Naive thymus-derived CD4-positive, alpha-beta T cell (primary cell): Measurements from ENCODE around the gene DHCR24. TPM values are rescaled to one million over a fixed set of nuclear protein-coding genes. Genes with fewer than 3 reads are reported as not detected.

Source experiments
- ATAC-seq: fragments of 150-1000 bp; cut with Tn5 transposase; 2 replicates; pipeline ENCODE4 v1.10.0; 2021; ENCODE audit warnings: mild to moderate bottlenecking, moderate library complexity
- CTCF ChIA-PET: fragments of 350-600 bp; sonication (Branson Sonifier 250); formaldehyde crosslinking; loops from one replicate; lab custom pipeline; 2021; ENCODE audit warnings: antibody characterized with exemption; lab: Charles Lee
- POLR2A ChIA-PET: fragments of 350-600 bp; sonication (Branson Sonifier 250); formaldehyde crosslinking; loops from one replicate; lab custom pipeline; 2021; ENCODE audit warnings: antibody characterized with exemption, inconsistent platforms; lab: Charles Lee
- DNase-seq, 9 donors: peaks; one replicate each; pipeline versions ENCODE4 v3.0.0 to v3.0.0-alpha.2; 2020 to 2022; ENCODE audit warnings: mixed read lengths in 1 of 9
- H3K27ac ChIP-seq: one replicate; pipeline ENCODE4 v1.7.0; 2013; ENCODE audit warnings: mild to moderate bottlenecking, low read depth, low read length, moderate library complexity
- H3K27me3 ChIP-seq, 2 donors: one replicate each; pipeline ENCODE4 v1.7.0; 2013; ENCODE audit warnings: low read length in 2 of 2, mild to moderate bottlenecking in 2 of 2, moderate library complexity in 2 of 2; ENCODE audit not compliant: control insufficient read depth in 2 of 2, insufficient read depth in 2 of 2
- H3K36me3 ChIP-seq, 3 experiments: 1 replicate in 2 of 3; 2 replicates in 1 of 3; pipeline ENCODE4 v1.7.0; 2013; ENCODE audit warnings: low read length in 3 of 3, mild to moderate bottlenecking in 3 of 3, moderate library complexity in 1 of 3; ENCODE audit not compliant: insufficient read depth in 3 of 3, control insufficient read depth in 2 of 3
- H3K4me1 ChIP-seq, 2 donors: one replicate each; pipeline ENCODE4 v1.7.0; 2013; ENCODE audit warnings: low read length in 2 of 2, mild to moderate bottlenecking in 2 of 2, moderate library complexity in 1 of 2; ENCODE audit not compliant: control insufficient read depth in 2 of 2, insufficient read depth in 2 of 2
- H3K4me3 ChIP-seq: 2 replicates; pipeline ENCODE4 v1.7.0; 2013; ENCODE audit warnings: mild to moderate bottlenecking, low read length
- H3K9me3 ChIP-seq, 3 experiments: 1 replicate in 2 of 3; 2 replicates in 1 of 3; pipeline ENCODE4 v1.7.0; 2013; ENCODE audit warnings: low read length in 3 of 3; ENCODE audit not compliant: control insufficient read depth in 2 of 3
- H3K27ac Mint-ChIP-seq, 9 donors: one replicate each; pipeline ENCODE4 v1.8.0; 2020 to 2022; ENCODE audit warnings: mixed read lengths in 9 of 9, mild to moderate bottlenecking in 8 of 9, moderate library complexity in 5 of 9, inconsistent platforms in 2 of 9
- H3K27me3 Mint-ChIP-seq, 5 donors: one replicate each; pipeline ENCODE4 v1.8.0; 2021 to 2022; ENCODE audit warnings: mixed read lengths in 5 of 5, mild to moderate bottlenecking in 1 of 5
- H3K36me3 Mint-ChIP-seq, 5 donors: one replicate each; pipeline ENCODE4 v1.8.0; 2020 to 2022; ENCODE audit warnings: mixed read lengths in 5 of 5, mild to moderate bottlenecking in 3 of 5, inconsistent platforms in 1 of 5
- H3K4me1 Mint-ChIP-seq, 7 donors: one replicate each; pipeline ENCODE4 v1.8.0; 2020 to 2022; ENCODE audit warnings: mixed read lengths in 7 of 7, mild to moderate bottlenecking in 3 of 7, inconsistent platforms in 1 of 7
- H3K4me3 Mint-ChIP-seq, 10 donors: one replicate each; pipeline ENCODE4 v1.8.0; 2020 to 2022; ENCODE audit warnings: mild to moderate bottlenecking in 10 of 10, mixed read lengths in 10 of 10, moderate library complexity in 6 of 10, inconsistent platforms in 2 of 10
- H3K9me3 Mint-ChIP-seq, 11 donors: one replicate each; pipeline ENCODE4 v1.8.0; 2020 to 2022; ENCODE audit warnings: mixed read lengths in 11 of 11, mild to moderate bottlenecking in 4 of 11, inconsistent platforms in 1 of 11, moderate library complexity in 1 of 11
- intact Hi-C, 2 donors: fragments of 100-400 bp; cut with micrococcal nuclease; formaldehyde crosslinking; loops; one replicate each; pipeline ENCODE4 v1.15.1; 2023
- polyA plus RNA-seq, 2 donors: library from polyadenylated mRNA; unstranded; fragments of 300-500 nt; fragmentation: Illumina TruSeq; gene quantifications; one replicate each; pipeline ENCODE4 v1.2.3, GENCODE V29; 2021
- total RNA-seq, 6 experiments: library from RNA in 5 of 6; stranded (reverse) in 5 of 6; gene quantifications; 1 replicate in 5 of 6; 2 replicates in 1 of 6; pipeline ENCODE4 v1.2.3 and lab custom pipeline; 2021 to 2026

DHCR24 gene
- total and polyA plus RNA-seq, 7 experiments from 2014 or later, result 2.7 to 103 (median 8.3) TPM

DNA sequence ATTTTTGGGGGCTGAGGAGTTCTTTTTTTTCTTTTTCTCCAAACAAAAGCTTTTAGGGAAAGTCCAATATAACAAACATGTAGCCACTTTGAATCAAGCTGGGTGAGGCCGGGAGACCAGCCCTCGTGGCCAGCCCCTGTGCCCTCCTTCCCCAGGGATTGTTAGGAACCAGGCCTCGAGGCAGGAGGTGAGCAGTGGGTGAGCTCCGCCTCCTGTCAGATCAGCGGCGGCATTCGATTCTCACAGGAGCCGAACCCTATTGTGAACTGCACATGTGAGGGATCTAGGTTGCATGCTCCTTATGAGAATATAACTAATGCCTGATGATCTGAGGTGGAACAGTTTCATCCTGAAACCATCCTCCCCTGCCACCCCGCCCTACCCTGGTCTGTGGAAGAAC lies 44.0 kb downstream of the DHCR24 start:
- H3K9me3 ChIP-seq, result no peaks in the 10 kb centered on the region
- H3K4me3 Mint-ChIP-seq, result no peak overlapping the region
- no peak for DNase-seq
- ChIA-PET POLR2A (no interaction called here), CTCF (no interaction called here)
- no peaks in the 10 kb centered on the region for H3K27me3 Mint-ChIP-seq
- H3K4me1 ChIP-seq, result no peaks in the 10 kb centered on the region
- no peak overlapping the region for H3K4me3 ChIP-seq
- ATAC-seq, result no peak
- H3K27me3 ChIP-seq, result no peaks in the 10 kb centered on the region
- intact Hi-C loops, result no loop called here
- H3K4me1 Mint-ChIP-seq, result no peaks in the 10 kb centered on the region
- peaks cover 0 to 3% (median 0%) of the 10 kb centered on the region in 11 donors for H3K9me3 Mint-ChIP-seq
- H3K27ac ChIP-seq, result no peak overlapping the region
- H3K36me3 Mint-ChIP-seq, result peaks cover 0 to 6% (median 4%) of the 10 kb centered on the region in 5 donors
- no peaks in the 10 kb centered on the region for H3K36me3 ChIP-seq
- no peak overlapping the region for H3K27ac Mint-ChIP-seq

DNA sequence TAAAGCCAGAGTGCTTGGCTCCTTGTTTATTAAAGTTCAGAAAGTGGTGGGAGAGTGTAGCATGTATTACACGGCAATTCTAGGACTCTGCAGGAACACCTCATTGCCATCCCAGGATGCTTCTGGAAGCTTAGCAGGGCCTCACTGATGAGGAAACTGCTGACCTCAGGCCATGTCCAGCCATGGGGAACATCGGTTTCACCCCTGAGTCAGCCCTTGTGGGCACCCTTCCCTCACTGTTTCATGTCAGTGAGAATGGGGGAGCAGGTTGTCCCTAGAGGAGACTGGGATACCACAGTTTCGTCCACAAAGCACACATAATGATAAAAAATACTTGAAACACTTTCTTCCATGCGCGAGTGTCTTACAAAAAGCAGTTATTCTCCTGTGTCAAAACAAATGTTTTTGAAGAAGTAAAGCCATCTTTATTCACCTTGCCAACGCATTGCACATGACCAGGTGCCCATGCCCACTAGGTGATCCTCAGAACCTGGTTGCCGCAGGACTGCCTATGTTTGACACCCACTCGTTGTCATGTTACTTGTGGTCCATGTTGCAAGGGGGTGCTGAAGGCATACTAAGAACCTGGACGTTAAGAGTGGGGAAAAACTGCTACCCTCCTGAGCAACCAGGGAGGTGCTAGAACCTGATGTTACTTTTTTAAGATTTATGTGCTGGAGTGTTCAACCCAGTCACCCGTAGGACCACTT lies 44.6 kb downstream of the DHCR24 start:
- no peaks in the 10 kb centered on the region for H3K4me1 ChIP-seq

DNA sequence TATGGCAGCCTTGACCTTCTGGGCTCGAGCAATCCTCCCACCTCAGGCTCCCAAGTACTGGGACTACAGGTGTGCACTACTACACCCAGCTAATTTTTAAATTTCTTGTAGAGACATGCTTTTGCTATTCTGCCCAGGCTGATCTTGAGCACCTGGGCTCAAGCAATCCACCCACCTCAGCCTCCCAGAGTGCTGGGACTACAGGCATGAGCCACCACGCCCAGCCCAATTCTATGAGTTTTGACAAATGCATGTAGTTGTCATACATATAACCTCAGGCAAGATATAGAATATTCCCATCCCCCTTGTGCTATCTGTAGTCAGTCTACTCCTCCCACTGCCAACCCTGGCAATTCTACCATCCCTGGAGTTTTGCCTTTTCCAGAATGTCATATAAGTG lies 47.2 kb downstream of the DHCR24 start:
- intact Hi-C loops, result no loop called here
- Mint-ChIP-seq H3K9me3 (peaks cover 0 to 2% (median 0%) of the 10 kb centered on the region in 11 donors), H3K4me3 (no peak overlapping the region), H3K27me3 (peaks cover 0 to 5% (median 0%) of the 10 kb centered on the region in 5 donors), H3K4me1 (no peaks in the 10 kb centered on the region), H3K27ac (no peak overlapping the region), H3K36me3 (peaks cover 0 to 4% (median 3%) of the 10 kb centered on the region in 5 donors)
- DNase-seq (no peak), ATAC-seq (no peak)
- ChIA-PET POLR2A (no interaction called here), CTCF (interaction anchor here (0.6 kb wide), 1 partner anchor 110 kb away, joined by 3 read pairs; no protein-coding TSS in a partner anchor)
- H3K9me3 ChIP-seq, result no peaks in the 10 kb centered on the region
- H3K36me3 ChIP-seq, result no peaks in the 10 kb centered on the region
- H3K4me1 ChIP-seq, result no peaks in the 10 kb centered on the region
- no peaks in the 10 kb centered on the region for H3K27me3 ChIP-seq
- no peak overlapping the region for H3K4me3 ChIP-seq
- no peak overlapping the region for H3K27ac ChIP-seq

More for the DNA sequence above, 44.6 kb downstream of the DHCR24 start:
- H3K36me3 ChIP-seq, result no peaks in the 10 kb centered on the region
- no peak for ATAC-seq
- ChIA-PET POLR2A (no interaction called here), CTCF (no interaction called here)
- H3K27ac ChIP-seq, result no peak overlapping the region
- H3K9me3 ChIP-seq, result no peaks in the 10 kb centered on the region
- H3K4me3 ChIP-seq, result no peak overlapping the region
- Mint-ChIP-seq H3K4me1 (no peaks in the 10 kb centered on the region), H3K27me3 (no peaks in the 10 kb centered on the region), H3K9me3 (no peaks in the 10 kb centered on the region), H3K4me3 (no peak overlapping the region), H3K36me3 (peaks cover 0 to 4% (median 0%) of the 10 kb centered on the region in 5 donors), H3K27ac (no peak overlapping the region)
- intact Hi-C loops, result no loop called here
- no peaks in the 10 kb centered on the region for H3K27me3 ChIP-seq
- no peak for DNase-seq

DNA sequence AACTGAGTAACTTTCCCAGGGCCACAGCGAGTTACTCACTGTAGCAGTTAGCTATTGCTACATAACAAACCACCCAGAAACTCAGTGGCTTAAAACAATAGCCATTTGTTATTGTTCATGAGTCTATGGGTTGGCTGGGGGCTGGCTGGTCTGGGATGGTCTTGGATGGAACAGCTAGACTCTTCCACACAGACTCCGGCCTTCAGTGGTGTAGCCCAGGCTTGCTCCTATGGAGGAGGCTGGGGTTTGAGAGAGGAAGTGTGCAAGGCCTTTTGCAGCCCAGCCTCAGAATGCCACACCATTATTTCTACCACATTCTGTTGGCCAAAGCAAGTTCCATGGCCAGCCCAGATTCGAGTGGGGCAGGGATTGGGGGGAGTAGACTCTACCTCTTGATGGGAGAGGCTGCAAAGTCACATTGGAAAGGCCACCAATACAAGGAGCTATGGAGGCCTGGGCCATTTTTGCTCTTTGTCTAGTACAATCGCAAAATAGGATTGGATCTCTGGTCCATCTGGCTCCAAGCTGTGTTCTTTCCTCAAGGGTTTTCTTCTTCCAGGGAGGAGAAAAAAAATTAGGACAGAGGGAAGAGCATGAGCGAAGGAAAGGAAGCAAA lies 48.3 kb downstream of the DHCR24 start:
- POLR2A ChIA-PET, result no interaction called here
- H3K9me3 Mint-ChIP-seq, result peaks cover 0 to 2% (median 0%) of the 10 kb centered on the region in 11 donors
- H3K4me3 Mint-ChIP-seq, result no peak overlapping the region
- CTCF ChIA-PET, result interaction anchor here (0.6 kb wide), 1 partner anchor 188 kb away, joined by 4 read pairs; no protein-coding TSS in a partner anchor
- no peaks in the 10 kb centered on the region for H3K4me1 Mint-ChIP-seq
- peaks cover 0 to 4% (median 3%) of the 10 kb centered on the region in 5 donors for H3K36me3 Mint-ChIP-seq
- no peak overlapping the region for H3K4me3 ChIP-seq
- no peak overlapping the region for H3K27ac Mint-ChIP-seq
- no peaks in the 10 kb centered on the region for H3K9me3 ChIP-seq
- peaks cover 0 to 5% (median 0%) of the 10 kb centered on the region in 5 donors for H3K27me3 Mint-ChIP-seq
- no peaks in the 10 kb centered on the region for H3K36me3 ChIP-seq
- no peaks in the 10 kb centered on the region for H3K27me3 ChIP-seq
- no peaks in the 10 kb centered on the region for H3K4me1 ChIP-seq
- DNase-seq (no peak), ATAC-seq (no peak)
- intact Hi-C loops, result no loop called here
- H3K27ac ChIP-seq, result no peak overlapping the region

DNA sequence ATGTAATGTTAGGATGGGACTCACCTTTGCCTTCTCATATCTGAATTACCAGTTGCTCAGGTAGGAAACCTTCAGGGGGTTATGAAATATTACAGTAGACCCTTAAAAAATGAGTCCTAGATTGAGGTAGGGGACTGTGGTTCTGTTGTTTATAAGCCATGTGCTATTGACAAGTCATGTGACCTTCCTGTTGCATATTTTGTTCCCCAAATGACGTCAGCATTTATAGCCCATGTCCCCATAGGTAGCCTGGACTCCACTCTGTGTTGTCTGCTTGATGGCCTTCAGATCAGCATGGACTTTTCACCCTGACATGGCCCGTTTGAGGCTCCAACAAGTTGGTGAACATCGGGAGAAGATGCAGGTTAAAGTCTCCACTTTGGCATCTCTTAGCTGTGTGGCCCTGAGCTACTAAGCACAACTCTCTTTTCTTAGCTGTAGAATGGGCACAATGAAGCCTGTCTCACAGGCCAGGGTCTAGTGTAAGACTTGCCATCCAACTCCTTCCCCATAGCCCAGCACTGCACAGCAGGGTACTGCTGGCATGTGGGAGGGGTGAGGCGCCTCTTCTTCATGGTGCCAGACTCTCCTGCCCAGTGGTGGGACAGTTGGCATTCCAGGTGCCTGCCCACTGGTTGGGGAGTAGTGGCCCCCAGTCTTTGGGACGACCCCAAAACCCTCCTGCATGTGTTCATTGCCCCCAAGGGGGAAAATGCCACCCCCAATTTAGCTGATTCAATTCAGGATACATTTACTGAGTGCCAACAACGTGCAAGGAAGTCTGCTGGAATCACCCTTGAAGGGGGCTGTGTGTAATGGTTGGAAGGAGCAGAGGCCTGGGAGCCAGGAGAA lies 49.8 kb downstream of the DHCR24 start:
- Histone ChIP-seq H3K36me3 (no peaks in the 10 kb centered on the region), H3K27me3 (no peaks in the 10 kb centered on the region), H3K9me3 (no peaks in the 10 kb centered on the region), H3K27ac (no peak overlapping the region), H3K4me1 (no peaks in the 10 kb centered on the region), H3K4me3 (no peak overlapping the region)
- Mint-ChIP-seq H3K27ac (no peak overlapping the region), H3K9me3 (peaks cover 0 to 2% (median 0%) of the 10 kb centered on the region in 11 donors), H3K27me3 (peaks cover 0 to 5% (median 0%) of the 10 kb centered on the region in 5 donors), H3K4me3 (no peak overlapping the region), H3K4me1 (no peaks in the 10 kb centered on the region), H3K36me3 (peaks cover 0 to 4% (median 0%) of the 10 kb centered on the region in 5 donors)
- ATAC-seq (no peak), DNase-seq (no peak)
- ChIA-PET CTCF (no interaction called here), POLR2A (no interaction called here)
- intact Hi-C loops, result no loop called here

DNA sequence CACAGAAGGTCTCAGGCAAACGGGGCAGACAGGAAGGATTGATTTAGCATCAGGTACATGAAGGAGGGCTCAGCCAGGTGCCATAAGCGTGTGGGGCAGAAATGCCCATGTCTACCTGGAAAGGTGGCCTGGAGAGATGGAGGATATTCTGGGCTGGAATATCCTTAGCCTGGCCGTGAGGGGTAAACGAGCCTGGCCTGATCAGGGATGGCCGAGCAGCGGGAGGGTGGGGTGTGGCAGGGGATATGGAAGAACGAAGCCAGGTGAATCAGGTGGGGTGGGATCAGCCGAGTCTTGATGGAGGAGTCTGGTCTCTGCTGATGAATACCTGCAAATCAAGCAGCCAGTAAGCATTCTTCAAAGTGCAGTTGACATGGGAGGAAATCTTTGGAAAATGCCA lies 50.4 kb downstream of the DHCR24 start:
- ATAC-seq, result no peak
- H3K27me3 Mint-ChIP-seq, result peaks cover 0 to 5% (median 0%) of the 10 kb centered on the region in 5 donors
- POLR2A ChIA-PET, result no interaction called here

More for the DNA sequence above, 50.4 kb downstream of the DHCR24 start:
- no peaks in the 10 kb centered on the region for H3K4me1 Mint-ChIP-seq
- H3K4me3 ChIP-seq, result no peak overlapping the region
- peaks cover 0 to 4% (median 0%) of the 10 kb centered on the region in 5 donors for H3K36me3 Mint-ChIP-seq
- no peaks in the 10 kb centered on the region for H3K4me1 ChIP-seq
- DNase-seq, result no peak
- H3K4me3 Mint-ChIP-seq, result no peak overlapping the region
- no peak overlapping the region for H3K27ac ChIP-seq
- H3K27me3 ChIP-seq, result no peaks in the 10 kb centered on the region
- intact Hi-C loops, result no loop called here
- H3K9me3 Mint-ChIP-seq, result peaks cover 0 to 3% (median under 1%) of the 10 kb centered on the region in 11 donors
- H3K9me3 ChIP-seq, result no peaks in the 10 kb centered on the region
- CTCF ChIA-PET, result no interaction called here
- H3K27ac Mint-ChIP-seq, result no peak overlapping the region
- no peaks in the 10 kb centered on the region for H3K36me3 ChIP-seq
